Renal cortex interstitium (tissue), 11 donors: ENCODE results near the gene RPE65. TPM values are rescaled to one million over a fixed set of nuclear protein-coding genes. Genes with fewer than 3 reads are reported as not detected.

Experiments
- DNase-seq, 11 donors: peaks; one replicate each; pipeline ENCODE4 v3.0.0-alpha.2; 2013; ENCODE audit warnings: low read depth in 9 of 11, low spot score in 4 of 11; ENCODE audit errors: extremely low read depth in 1 of 11
- polyA plus RNA-seq, 3 donors: library from polyadenylated mRNA; unstranded; fragments of 120-200 nt; gene quantifications; one replicate each; pipeline ENCODE4 v1.2.1, GENCODE V29; 2013; ENCODE audit not compliant: insufficient read length in 3 of 3

RPE65 gene
- polyA plus RNA-seq, 3 donors = 0.11 to 0.31 (median 0.17) TPM

DNA sequence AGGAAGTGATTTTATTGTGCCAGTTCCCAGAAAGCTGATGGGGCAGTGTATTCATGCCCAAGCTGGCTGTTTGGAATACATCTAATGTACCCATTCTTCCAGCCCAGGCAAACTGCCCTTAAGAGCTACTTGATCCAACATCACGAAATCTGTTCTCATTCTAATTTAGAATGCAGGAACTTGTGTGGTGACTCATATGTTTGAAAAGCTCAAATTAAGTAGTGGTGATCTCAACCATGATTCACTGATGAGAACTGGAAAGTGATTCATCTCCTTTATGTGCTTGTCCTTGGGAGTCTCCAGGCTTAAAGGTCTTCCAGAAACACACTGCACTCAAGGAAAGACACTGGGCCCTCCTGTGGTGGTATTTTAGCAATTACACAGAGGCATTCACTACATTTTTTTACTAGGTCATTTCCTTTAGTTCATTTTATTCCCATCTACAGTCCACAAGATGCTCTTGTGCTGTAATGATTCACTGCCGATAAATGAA, 65.4 kb downstream of the RPE65 start:
- no peak for DNase-seq

- DNase-seq = no peak
Measured at GRCh38 chr1:68383092-68383491, 66.7 kb downstream of the RPE65 start.

DNA sequence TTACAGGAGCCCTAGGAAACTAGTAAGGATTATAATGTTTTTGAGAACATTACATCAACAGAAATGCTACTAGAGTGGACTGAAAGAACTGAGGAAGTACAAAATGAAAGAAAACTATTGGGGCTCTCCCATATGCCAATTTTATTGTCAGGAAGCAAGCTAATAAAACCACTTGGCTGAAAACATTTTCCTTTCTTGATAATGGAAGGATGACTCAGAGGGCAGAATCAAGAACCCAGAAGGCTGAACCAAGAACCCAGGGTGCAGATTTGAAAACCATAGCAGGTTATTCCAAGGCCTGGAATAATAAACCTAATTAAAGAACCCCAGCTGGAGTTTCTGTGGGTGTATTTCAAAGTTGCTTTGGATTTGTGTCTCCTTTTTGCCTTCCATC, 70.7 kb downstream of the RPE65 start:
- DNase-seq = no peak

Other genes with a start within 250 kb of the RPE65 start
- gene WLS, start 217.4 kb downstream of the RPE65 start, polyA plus RNA-seq = 100 to 1,000 TPM; 137 to 145 (median 143) TPM
- gene DEPDC1, start 47.1 kb upstream of the RPE65 start, polyA plus RNA-seq = 10 to 100 TPM; 13.2 to 17.6 (median 17.1) TPM